Measurements from ENCODE around the gene CMTM3. TPM values are rescaled to one million over a fixed set of nuclear protein-coding genes. Genes with fewer than 3 reads are reported as not detected.
"Not testable (repeated sequence)": the region's sequence is repeated elsewhere in the genome, so short reads cannot be mapped to it uniquely, and the experiment has no call there.

The CMTM3 gene
- total RNA-seq, 1 experiment from 2014 or later: 40.9 TPM

DNA sequence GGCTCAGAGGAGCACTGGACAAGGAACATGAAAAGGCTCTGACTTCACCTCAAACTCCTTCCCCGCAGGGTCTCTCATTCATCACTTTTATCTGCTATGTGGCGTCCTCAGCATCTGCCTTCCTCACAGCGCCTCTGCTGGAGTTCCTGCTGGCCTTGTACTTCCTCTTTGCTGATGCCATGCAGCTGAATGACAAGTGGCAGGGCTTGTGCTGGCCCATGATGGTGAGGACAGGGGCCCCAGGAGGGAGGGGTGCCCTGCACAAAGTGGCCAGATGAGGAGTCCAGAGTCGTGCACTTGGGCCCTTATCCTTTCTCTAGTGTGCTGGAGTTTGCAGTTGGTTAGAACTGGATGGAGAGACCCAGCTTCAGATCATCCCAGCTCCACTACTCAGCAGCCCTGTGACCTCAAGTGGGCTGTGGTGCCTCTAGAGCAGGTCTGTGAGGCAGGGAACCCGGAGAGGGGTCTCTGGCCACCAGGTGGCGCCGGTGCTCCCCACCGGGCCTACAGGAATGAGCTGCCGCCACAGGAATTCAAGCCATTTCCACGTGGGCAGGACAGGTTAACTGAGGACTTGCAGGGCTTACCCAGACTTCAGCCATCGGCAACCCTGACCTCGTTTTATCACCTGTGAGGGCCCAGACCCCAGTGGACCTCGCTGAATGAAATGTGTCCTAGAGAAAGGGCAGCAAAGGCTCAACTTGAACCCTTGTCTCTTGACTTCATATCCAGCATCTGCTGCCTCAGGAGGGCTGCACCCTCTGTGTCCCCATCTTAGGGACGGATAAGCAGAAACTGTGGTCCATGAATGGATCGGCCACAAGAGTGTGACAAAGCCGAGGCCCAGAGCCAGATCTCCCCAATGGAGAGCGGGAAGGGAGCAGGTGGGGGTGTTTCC, 4.0 kb downstream of the CMTM3 start:
- DNase-seq (ENCODE audit: low read depth): peak; percentile 89

DNA sequence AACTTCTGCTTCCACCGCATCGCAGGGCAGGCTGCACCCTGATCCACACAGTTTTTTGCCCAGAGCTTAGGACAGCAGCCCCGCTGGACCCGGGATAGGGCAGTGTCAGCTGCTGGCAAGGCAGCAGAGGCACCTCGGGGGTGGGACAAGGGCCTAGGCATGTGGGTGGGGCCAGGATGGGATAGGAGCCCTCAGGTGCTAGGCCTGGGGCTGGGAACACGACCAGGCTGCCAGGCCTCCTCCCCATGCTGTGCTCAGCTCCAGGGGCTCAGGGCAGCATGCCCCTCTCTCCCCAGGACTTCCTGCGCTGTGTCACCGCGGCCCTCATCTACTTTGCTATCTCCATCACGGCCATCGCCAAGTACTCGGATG, 4.6 kb downstream of the CMTM3 start:
- no peak for DNase-seq (ENCODE audit: low read depth)

GRCh38 chr16:66610111-66610820, 5.8 kb downstream of the CMTM3 start:
- DNase-seq (ENCODE audit: low read depth): no peak

GRCh38 chr16:66611911-66612310, 7.4 kb downstream of the CMTM3 start:
- DNase-seq (ENCODE audit: low read depth): not testable (repeated sequence)

- no peak for DNase-seq (ENCODE audit: low read depth)
These were observed 7.9 kb downstream of the CMTM3 start for GRCh38 chr16:66612422-66612821.

GRCh38 chr16:66614161-66614802, 9.8 kb downstream of the CMTM3 start:
- DNase-seq (ENCODE audit: low read depth): no peak

- DNase-seq (ENCODE audit: low read depth): no peak
These were observed 11.7 kb downstream of the CMTM3 start for GRCh38 chr16:66616169-66616568.

GRCh38 chr16:66616592-66616991, 12.1 kb downstream of the CMTM3 start:
- no peak for DNase-seq (ENCODE audit: low read depth)

DNA sequence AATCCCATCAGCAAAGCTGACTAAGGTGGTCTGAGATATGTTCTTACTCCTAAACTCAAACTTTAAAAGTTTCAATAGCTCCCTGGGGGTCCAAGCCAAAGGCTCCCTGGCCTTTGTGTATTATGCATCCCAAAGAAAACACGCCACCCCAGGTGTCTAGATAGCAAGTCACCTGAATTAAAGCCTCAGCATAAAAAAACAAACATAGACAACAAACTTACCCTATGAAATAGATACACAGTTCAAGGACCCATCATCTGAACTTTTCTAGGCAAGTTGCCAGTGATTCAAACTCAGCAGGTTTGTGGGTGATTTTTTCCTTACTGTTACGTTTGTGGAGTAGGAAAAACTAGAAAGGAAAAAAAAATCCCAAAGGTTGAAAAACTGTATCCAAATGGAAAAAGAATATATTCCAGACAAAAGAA, 12.5 kb downstream of the CMTM3 start:
- DNase-seq (ENCODE audit: low read depth): no peak

DNA sequence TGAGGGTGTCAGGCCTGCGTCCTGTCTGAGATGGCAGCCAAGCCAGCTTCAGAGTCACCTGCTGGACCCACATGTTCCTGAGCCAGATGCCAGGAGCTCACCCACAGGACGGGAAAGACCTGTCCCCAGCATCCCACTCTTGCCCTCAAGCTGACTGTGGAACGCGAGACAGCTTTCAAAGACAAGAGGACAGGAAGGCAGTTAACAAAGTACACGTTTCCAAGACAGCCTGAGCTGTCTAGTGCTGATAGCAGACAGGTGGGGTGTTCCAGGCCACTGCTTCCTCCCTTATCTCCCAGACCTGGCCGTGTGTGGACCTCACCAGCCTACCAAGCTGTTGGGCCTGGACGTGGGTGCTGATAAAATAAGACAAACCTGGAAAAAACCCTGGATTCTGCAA, 13.2 kb downstream of the CMTM3 start:
- no peak for DNase-seq (ENCODE audit: low read depth)

DNA sequence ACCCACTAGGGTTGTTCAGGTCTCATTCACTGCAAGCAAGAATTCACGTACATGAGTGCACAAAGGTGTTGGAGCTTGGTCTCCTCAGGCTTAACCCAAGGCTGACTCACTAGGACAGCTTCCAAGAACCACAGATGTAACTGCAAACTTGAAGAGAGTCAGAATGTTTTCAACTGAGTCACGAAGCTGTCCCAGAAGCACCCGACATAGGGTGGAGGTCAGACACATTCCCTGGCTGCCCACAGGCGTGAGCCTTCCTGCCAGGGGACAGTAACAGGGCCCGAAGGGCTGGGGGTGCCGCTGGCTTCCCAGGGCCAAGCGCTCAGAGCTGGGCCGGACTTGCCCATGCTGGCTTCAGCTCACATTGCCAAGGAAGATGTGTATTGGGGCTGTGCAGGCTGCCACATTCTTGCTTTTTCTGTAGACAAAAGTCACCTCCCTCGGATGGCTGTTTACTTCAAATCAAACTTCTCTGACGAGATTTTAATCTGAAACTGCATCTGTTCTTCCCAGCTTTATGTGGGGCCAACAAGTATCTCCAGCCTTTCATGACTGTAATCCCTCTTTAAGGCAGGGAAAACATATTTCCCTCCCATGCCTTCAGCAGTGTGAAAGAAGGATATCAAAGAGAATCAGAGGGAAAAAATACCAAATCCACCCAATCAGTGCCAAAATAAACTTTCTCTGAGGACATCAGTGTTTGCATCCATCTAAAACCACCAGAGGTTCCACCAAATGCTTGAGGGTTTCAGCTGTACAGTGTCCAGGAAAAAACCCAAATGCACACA, 14.3 kb downstream of the CMTM3 start:
- DNase-seq (ENCODE audit: low read depth): peak; percentile 94

DNA sequence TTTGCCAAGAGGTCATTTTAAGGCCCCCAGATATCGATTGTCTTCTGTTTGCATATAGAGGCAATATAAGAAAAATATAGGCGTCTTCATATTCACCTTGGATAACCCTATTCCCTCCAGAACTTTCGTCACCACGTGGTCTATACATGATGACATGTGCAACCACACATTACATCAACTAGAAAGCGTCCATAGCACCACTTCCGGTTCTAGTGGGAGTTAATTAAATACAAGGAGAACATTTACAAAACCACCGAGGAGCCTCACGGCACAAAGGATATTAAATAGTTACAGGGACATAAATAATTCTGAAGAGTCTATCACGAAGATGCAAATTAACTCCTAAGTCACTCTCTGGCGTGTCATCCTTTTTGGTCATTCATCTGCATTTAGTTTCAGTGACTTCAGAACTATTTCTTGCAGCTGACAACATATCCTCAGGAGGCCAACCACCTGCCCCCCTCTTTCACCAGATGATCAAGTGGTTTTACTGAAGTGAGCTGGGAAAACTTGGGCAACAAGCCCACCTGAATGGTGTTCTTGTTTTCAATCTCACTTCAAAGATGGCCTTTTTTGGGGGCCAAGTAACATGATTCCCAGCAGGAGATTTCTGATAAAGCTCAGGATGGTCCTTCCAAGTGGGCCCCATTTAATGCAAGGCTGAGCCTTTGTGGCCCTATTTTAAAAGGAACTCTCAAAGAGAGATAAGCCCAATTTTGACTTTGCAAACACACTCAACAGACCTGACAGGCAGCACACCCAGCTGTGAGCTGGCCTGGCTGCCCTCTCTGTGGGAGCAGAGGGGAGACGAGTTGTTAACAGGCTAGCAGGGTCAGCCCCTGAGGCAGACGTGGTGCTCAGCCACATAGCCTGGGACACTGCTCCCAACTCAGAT, 15.3 kb downstream of the CMTM3 start:
- peak; percentile 50 for DNase-seq (ENCODE audit: low read depth)

- DNase-seq (ENCODE audit: low read depth): no peak
These were observed 15.9 kb downstream of the CMTM3 start for GRCh38 chr16:66620429-66620795.

DNA sequence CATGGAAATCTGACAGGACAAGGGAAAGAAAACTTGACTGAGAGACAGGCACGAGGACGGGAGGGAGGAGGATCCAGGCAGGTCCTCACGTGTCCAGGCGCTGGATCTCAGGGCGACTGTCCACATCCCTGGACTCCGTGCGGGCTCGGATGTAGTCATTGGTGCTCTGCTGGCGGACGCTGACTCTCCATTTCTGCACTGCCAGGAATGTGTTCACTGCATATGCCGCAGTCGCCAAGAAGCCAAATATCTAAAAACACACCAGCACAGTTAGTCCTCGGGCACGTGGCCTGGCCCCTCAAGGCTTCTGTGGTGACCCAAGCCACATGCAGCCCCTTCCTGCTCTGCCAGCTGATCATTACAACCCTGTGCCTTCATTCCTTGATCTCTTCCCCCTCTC, 17.5 kb downstream of the CMTM3 start:
- no peak for DNase-seq (ENCODE audit: low read depth)

DNA sequence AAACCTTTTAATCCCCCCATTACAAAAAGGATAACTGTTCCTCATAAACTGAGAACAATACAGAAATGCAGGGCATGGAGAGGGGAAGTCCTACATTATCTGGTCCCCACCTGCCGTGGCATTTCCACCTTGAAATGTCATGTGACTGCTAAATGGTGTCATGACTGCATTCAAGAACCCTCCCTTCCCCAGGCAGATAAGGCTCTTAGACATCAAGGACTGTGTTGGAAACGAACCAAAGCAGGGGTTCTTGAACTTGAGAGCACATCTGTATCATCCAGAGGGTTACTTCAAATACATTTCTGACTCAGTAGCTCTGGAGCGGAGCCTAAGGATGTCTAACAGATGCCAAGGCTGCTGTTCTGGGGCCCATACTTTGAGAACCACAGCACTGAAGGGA, 18.4 kb downstream of the CMTM3 start:
- DNase-seq (ENCODE audit: low read depth): no peak

DNA sequence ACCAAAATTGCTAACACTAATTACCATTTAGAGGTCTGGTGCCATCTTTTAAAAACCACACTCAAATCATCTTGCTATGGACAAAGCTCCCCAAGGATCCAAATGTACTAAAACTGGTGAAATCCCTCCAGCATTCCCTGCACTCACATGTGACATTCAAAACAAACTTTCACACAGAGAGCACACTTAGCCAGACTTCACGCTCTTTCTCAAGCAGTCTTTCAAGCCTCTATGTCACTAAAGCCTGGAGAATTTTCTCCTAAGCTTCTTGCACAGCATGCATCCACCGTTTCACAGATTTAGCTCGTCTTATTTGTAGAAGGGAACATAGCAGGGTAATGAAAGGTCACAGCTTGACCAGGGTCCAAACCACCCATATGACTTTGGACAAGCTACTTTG, 19.3 kb downstream of the CMTM3 start:
- no peak for DNase-seq (ENCODE audit: low read depth)

- DNase-seq (ENCODE audit: low read depth): not testable (repeated sequence)
These were observed 23.3 kb downstream of the CMTM3 start for GRCh38 chr16:66627611-66628378.

DNA sequence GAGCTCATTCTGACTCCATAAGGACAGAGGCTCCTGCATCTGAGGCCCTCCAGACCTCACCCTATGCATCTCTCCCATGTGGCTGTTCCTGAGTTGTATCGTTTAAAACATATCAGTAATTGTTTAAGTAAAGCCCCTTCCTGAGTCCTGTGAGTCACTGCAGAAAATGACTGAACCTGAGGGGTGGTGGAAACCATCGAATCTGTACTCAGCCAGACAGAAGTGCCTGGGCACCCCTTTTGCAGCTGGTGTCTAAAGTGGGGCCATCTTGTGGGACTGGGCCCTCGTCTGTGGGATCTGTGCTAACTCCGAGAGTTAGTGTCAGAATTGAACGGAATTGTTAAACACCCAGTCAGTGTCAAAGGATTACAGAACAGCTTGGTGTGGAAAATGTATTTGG, 25.4 kb downstream of the CMTM3 start:
- DNase-seq (ENCODE audit: low read depth): no peak

- DNase-seq (ENCODE audit: low read depth): not testable (repeated sequence)
These were observed 26.2 kb downstream of the CMTM3 start for GRCh38 chr16:66630561-66631260.
